Activated CD8-positive, alpha-beta T cell treated with anti-CD3 and anti-CD28 coated beads for 36 hours (primary cell): Measurements from ENCODE around the gene PATE3. TPM values are rescaled to one million over a fixed set of nuclear protein-coding genes. Genes with fewer than 3 reads are reported as not detected.

Experiments used
- ATAC-seq: fragments of 200-7000 bp; cut with Tn5 transposase; one replicate; pipeline ENCODE4 v1.10.0; 2021; ENCODE audit warnings: mild to moderate bottlenecking, moderate library complexity
- CTCF ChIA-PET: fragments of 350-600 bp; sonication (Branson Sonifier 250); formaldehyde crosslinking; loops from one replicate; lab custom pipeline; 2021; ENCODE audit warnings: antibody characterized with exemption; lab: Charles Lee
- POLR2A ChIA-PET: fragments of 350-600 bp; sonication (Branson Sonifier 250); formaldehyde crosslinking; loops from one replicate; lab custom pipeline; 2021; ENCODE audit warnings: antibody characterized with exemption; lab: Charles Lee
- DNase-seq: peaks from one replicate; pipeline ENCODE4 v3.0.0-alpha.2; 2020
- H3K27ac Mint-ChIP-seq: one replicate; pipeline ENCODE4 v1.8.0; 2021; ENCODE audit warnings: mild to moderate bottlenecking, mixed read lengths
- H3K27me3 Mint-ChIP-seq: one replicate; pipeline ENCODE4 v1.8.0; 2021; ENCODE audit warnings: mixed read lengths
- H3K36me3 Mint-ChIP-seq: one replicate; pipeline ENCODE4 v1.8.0; 2021; ENCODE audit warnings: low read depth, mixed read lengths
- H3K4me1 Mint-ChIP-seq: one replicate; pipeline ENCODE4 v1.8.0; 2021; ENCODE audit warnings: low read depth, mixed read lengths
- H3K4me3 Mint-ChIP-seq: one replicate; pipeline ENCODE4 v1.8.0; 2021; ENCODE audit warnings: mild to moderate bottlenecking, moderate library complexity, mixed read lengths
- H3K9me3 Mint-ChIP-seq: one replicate; pipeline ENCODE4 v1.8.0; 2021; ENCODE audit warnings: mixed read lengths
- CTCF ChIP-seq: fragments of 200-600 bp; IDR thresholded peaks from one replicate; pipeline ENCODE4 v1.8.0; 2022; ENCODE audit warnings: antibody characterized with exemption, mild to moderate bottlenecking
- intact Hi-C: fragments of 100-400 bp; cut with micrococcal nuclease; formaldehyde crosslinking; loops from one replicate; pipeline ENCODE4 v1.10.0; 2022
- total RNA-seq, 2 experiments: library from RNA; stranded (reverse); gene quantifications; one replicate each; pipeline ENCODE4 v1.2.3, GENCODE V29; 2021

PATE3 gene
- total RNA-seq, 2 experiments from 2014 or later, result not detected

GRCh38 chr11:125807909-125808308 lies 20.0 kb downstream of the PATE3 start:
- peaks cover 6% of the 10 kb centered on the region for H3K9me3 Mint-ChIP-seq
- no peak overlapping the region for H3K27ac Mint-ChIP-seq
- DNase-seq (no peak), ATAC-seq (no peak)
- no peaks in the 10 kb centered on the region for H3K27me3 Mint-ChIP-seq
- POLR2A ChIA-PET, result no interaction called here
- no peak overlapping the region for H3K4me3 Mint-ChIP-seq
- no peak for TF ChIP-seq CTCF
- H3K4me1 Mint-ChIP-seq, result no peaks in the 10 kb centered on the region
- intact Hi-C loops, result no loop called here
- H3K36me3 Mint-ChIP-seq, result no peaks in the 10 kb centered on the region
- CTCF ChIA-PET, result no interaction called here

GRCh38 chr11:125833016-125833415 lies 45.1 kb downstream of the PATE3 start, which contains the start of gene PATE4:
Gene PATE4, plus strand, starts transcription at chr11:125833316. Its CDS starts 44 bp downstream, at chr11:125833360.
- DNase-seq (no peak), ATAC-seq (no peak)
- Mint-ChIP-seq H3K36me3 (no peaks in the 10 kb centered on the region), H3K4me1 (no peaks in the 10 kb centered on the region), H3K4me3 (no peak within 1 kb of the TSS), H3K27ac (no peak within 1 kb of the TSS), H3K27me3 (peaks cover 5% of the 10 kb centered on the region), H3K9me3 (peaks cover 2% of the 10 kb centered on the region)
- intact Hi-C loops, result no loop called here
- POLR2A ChIA-PET, result no interaction called here
- CTCF ChIA-PET, result no interaction called here
- TF ChIP-seq CTCF, result no peak

DNA sequence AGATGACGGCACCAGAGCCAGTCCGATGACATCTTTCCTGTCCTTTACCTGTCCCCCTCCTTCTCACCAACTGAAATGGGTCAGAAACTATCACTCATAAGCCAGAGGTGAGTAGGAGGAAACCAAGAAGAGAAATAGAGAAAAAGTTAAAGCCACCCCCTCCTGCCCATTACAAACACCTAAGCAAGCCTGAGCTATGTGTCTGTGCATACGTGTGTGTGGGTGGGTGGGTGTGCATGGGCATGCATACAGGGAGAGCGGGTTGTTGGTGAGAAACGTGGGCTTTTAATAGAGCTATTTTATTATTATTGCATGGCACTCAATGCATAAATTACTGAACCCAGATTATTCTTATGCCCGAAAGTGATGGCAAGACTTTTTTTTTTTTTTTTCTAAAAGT lies 47.8 kb downstream of the PATE3 start:
- no peak for TF ChIP-seq CTCF
- no peak for DNase-seq
- Mint-ChIP-seq H3K4me1 (no peaks in the 10 kb centered on the region), H3K9me3 (peaks cover 2% of the 10 kb centered on the region), H3K27ac (no peak overlapping the region), H3K27me3 (peaks cover 8% of the 10 kb centered on the region), H3K36me3 (no peaks in the 10 kb centered on the region), H3K4me3 (no peak overlapping the region)
- no peak for ATAC-seq
- POLR2A ChIA-PET, result no interaction called here
- intact Hi-C loops, result no loop called here
- CTCF ChIA-PET, result no interaction called here

Other genes starting within 250 kb of the PATE3 start
- gene EI24, start 218.7 kb upstream of the PATE3 start, total RNA-seq, result 10 to 100 TPM; 42.8 to 44.1 TPM
- gene STT3A, start 195.3 kb upstream of the PATE3 start, total RNA-seq, result 100 to 1,000 TPM; 111 to 114 TPM
- gene CHEK1, start 163.0 kb upstream of the PATE3 start, total RNA-seq, result 100 to 1,000 TPM; 134 to 139 TPM
- not detected for gene ACRV1, start 107.3 kb upstream of the PATE3 start, total RNA-seq
- gene PATE1, start 41.8 kb upstream of the PATE3 start, total RNA-seq, result not detected
- gene PATE2, start 9.3 kb upstream of the PATE3 start, total RNA-seq, result not detected
- gene PATE4, start 45.2 kb downstream of the PATE3 start, total RNA-seq, result not detected
- gene HYLS1, start 99.5 kb downstream of the PATE3 start, total RNA-seq, result 1 to 10 TPM; 4.6 to 5.2 TPM
- gene PUS3, start 115.1 kb downstream of the PATE3 start, total RNA-seq, result 10 to 100 TPM; 15.4 to 15.5 TPM
- gene DDX25, start 116.4 kb downstream of the PATE3 start, total RNA-seq, result under 1 TPM; 0.43 to 0.54 TPM
- gene VSIG10L2, start 157.9 kb downstream of the PATE3 start, total RNA-seq, result not detected